OCI-LY1 (cell line): ENCODE data around the gene GLT1D1.

ENCODE experiments used
- H2AFZ ChIP-seq: fragments of 200-600 bp; sonication (generic), shearing (Covaris generic); 2 replicates; pipeline ENCODE4 v1.6.0; 2014; ENCODE audit warnings: antibody characterized with exemption, mild to moderate bottlenecking, low read length
- H3F3A ChIP-seq: fragments of 200-600 bp; sonication (generic), shearing (Covaris generic); 2 replicates; pipeline ENCODE4 v1.6.0; 2014; ENCODE audit warnings: mild to moderate bottlenecking, antibody characterized with exemption, low read length, moderate library complexity; ENCODE audit not compliant: insufficient read depth
- H3K27ac ChIP-seq: fragments of 200-600 bp; sonication (generic); 2 replicates; pipeline ENCODE4 v1.5.1; 2014; ENCODE audit warnings: low read length, mixed run types, mild to moderate bottlenecking, low read depth; ENCODE audit not compliant: poor library complexity, severe bottlenecking
- H3K27me3 ChIP-seq: fragments of 200-600 bp; sonication (generic); 2 replicates; pipeline ENCODE4 v1.6.0; 2014; ENCODE audit warnings: antibody characterized with exemption, mild to moderate bottlenecking, low read length, moderate library complexity; ENCODE audit not compliant: insufficient read depth
- H3K36me3 ChIP-seq: fragments of 200-600 bp; sonication (generic); 2 replicates; pipeline ENCODE4 v1.6.1; 2014; ENCODE audit warnings: mild to moderate bottlenecking, antibody characterized with exemption, low read length, moderate library complexity, mixed read lengths; ENCODE audit not compliant: insufficient read depth
- H3K4me1 ChIP-seq: fragments of 200-600 bp; sonication (generic); 2 replicates; pipeline ENCODE4 v1.5.1; 2014; ENCODE audit warnings: mild to moderate bottlenecking, low read length, moderate library complexity; ENCODE audit not compliant: insufficient read depth, severe bottlenecking
- H3K4me2 ChIP-seq: fragments of 200-600 bp; sonication (generic), shearing (Covaris generic); 2 replicates; pipeline ENCODE4 v1.6.1; 2014; ENCODE audit warnings: low read length
- H3K4me3 ChIP-seq: fragments of 200-600 bp; sonication (generic); 2 replicates; pipeline ENCODE4 v1.5.1; 2014; ENCODE audit warnings: low read length, low read depth, mild to moderate bottlenecking, mixed read lengths; ENCODE audit not compliant: poor library complexity, severe bottlenecking
- H3K79me2 ChIP-seq: fragments of 200-600 bp; shearing (Covaris generic); 2 replicates; pipeline ENCODE4 v1.6.1; 2016; ENCODE audit warnings: mixed run types, low read length, mixed read lengths; ENCODE audit not compliant: insufficient read depth
- H3K9ac ChIP-seq: fragments of 200-600 bp; sonication (generic), shearing (Covaris generic); 2 replicates; pipeline ENCODE4 v1.6.1; 2014; ENCODE audit warnings: mild to moderate bottlenecking, low read length, mixed read lengths
- H3K9me2 ChIP-seq: fragments of 200-600 bp; sonication (generic), shearing (Covaris generic); 2 replicates; pipeline ENCODE4 v1.6.1; 2014; ENCODE audit warnings: low read depth, mild to moderate bottlenecking, low read length, mixed read lengths
- H3K9me3 ChIP-seq: fragments of 200-600 bp; shearing (Covaris generic); 2 replicates; pipeline ENCODE4 v1.6.1; 2014; ENCODE audit warnings: low read length, mixed read lengths
- H4K20me1 ChIP-seq: fragments of 200-600 bp; sonication (generic), shearing (Covaris generic); 2 replicates; pipeline ENCODE4 v1.6.0; 2016; ENCODE audit warnings: mild to moderate bottlenecking, low read length; ENCODE audit not compliant: insufficient read depth
- EZH2 ChIP-seq: fragments of 200-600 bp; sonication (generic), shearing (Covaris generic); IDR thresholded peaks from 2 replicates; pipeline ENCODE4 v1.8.0; 2017; ENCODE audit warnings: borderline replicate concordance, mixed run types, mild to moderate bottlenecking, antibody characterized with exemption, low read length, moderate library complexity, mixed read lengths
- TF ChIP-seq, protein P1 (sequence below): fragments of 200-600 bp; sonication (generic), shearing (Covaris generic); IDR thresholded peaks from 2 replicates; pipeline ENCODE4 v1.5.1; 2017; ENCODE audit warnings: mild to moderate bottlenecking, antibody characterized with exemption, low read length, moderate library complexity, mixed read lengths

GLT1D1 gene

GRCh38 chr12:128938886-128939285 lies 85.6 kb downstream of the GLT1D1 start:
- H4K20me1 ChIP-seq: no peaks in the 10 kb centered on the region
- TF ChIP-seq, protein P1, sequence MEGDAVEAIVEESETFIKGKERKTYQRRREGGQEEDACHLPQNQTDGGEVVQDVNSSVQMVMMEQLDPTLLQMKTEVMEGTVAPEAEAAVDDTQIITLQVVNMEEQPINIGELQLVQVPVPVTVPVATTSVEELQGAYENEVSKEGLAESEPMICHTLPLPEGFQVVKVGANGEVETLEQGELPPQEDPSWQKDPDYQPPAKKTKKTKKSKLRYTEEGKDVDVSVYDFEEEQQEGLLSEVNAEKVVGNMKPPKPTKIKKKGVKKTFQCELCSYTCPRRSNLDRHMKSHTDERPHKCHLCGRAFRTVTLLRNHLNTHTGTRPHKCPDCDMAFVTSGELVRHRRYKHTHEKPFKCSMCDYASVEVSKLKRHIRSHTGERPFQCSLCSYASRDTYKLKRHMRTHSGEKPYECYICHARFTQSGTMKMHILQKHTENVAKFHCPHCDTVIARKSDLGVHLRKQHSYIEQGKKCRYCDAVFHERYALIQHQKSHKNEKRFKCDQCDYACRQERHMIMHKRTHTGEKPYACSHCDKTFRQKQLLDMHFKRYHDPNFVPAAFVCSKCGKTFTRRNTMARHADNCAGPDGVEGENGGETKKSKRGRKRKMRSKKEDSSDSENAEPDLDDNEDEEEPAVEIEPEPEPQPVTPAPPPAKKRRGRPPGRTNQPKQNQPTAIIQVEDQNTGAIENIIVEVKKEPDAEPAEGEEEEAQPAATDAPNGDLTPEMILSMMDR: no peak
- no peak for TF ChIP-seq EZH2
- H2AFZ ChIP-seq: no peak overlapping the region
- no peaks in the 10 kb centered on the region for H3K79me2 ChIP-seq
- H3K4me2 ChIP-seq: no peak overlapping the region
- no peaks in the 10 kb centered on the region for H3F3A ChIP-seq
- H3K4me3 ChIP-seq: no peak overlapping the region
- no peaks in the 10 kb centered on the region for H3K9me3 ChIP-seq
- H3K27me3 ChIP-seq: no peaks in the 10 kb centered on the region
- no peaks in the 10 kb centered on the region for H3K36me3 ChIP-seq
- H3K9ac ChIP-seq: no peak overlapping the region
- no peaks in the 10 kb centered on the region for H3K4me1 ChIP-seq
- H3K27ac ChIP-seq: no peak overlapping the region
- H3K9me2 ChIP-seq: no peaks in the 10 kb centered on the region

DNA sequence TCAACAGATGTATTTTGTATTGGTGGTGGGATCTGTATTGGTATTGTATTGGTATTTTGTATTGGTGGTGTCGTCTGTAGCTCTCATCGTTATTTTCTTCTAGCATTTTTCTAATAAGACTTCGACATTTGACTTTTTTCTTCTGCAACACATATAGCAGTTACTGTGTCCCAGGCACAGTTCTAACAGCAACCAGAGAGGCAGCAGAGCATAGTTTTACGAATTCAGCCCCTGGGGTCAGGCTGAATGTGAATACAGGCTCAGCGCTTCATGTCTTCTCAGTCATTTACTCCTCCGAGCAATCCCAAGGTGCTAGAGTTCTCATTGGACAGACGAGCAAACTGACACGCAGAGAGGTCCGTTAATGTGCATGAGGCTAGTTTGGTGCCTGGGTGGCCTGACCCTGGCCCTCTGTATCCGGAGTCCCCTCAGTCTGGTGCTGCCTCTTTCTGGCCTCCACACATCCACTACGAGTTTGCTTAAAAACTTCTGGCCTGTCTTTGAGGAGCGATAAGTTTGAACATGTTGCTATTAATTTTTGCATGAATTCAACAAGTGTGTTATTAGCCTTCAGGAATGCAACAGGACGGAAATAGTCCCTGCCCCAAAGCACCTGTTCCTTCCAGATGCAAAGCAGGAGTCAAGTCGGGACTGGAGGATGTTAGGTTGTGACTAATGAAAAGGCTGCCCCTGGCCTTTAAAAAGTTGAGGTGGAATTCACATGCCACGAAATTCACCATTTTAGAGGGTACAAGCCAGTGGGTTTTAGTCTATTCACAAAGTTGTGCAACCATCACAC lies 87.0 kb downstream of the GLT1D1 start:
- Histone ChIP-seq H3K4me3 (no peak overlapping the region), H3F3A (no peaks in the 10 kb centered on the region), H3K4me2 (no peak overlapping the region), H3K36me3 (no peaks in the 10 kb centered on the region), H4K20me1 (no peaks in the 10 kb centered on the region), H3K9me2 (no peaks in the 10 kb centered on the region), H3K79me2 (no peaks in the 10 kb centered on the region), H3K9me3 (no peaks in the 10 kb centered on the region), H3K27ac (no peak overlapping the region), H3K9ac (no peak overlapping the region), H3K4me1 (no peaks in the 10 kb centered on the region), H2AFZ (no peak overlapping the region), H3K27me3 (no peaks in the 10 kb centered on the region)
- TF ChIP-seq, protein P1: no peak
- no peak for TF ChIP-seq EZH2

DNA sequence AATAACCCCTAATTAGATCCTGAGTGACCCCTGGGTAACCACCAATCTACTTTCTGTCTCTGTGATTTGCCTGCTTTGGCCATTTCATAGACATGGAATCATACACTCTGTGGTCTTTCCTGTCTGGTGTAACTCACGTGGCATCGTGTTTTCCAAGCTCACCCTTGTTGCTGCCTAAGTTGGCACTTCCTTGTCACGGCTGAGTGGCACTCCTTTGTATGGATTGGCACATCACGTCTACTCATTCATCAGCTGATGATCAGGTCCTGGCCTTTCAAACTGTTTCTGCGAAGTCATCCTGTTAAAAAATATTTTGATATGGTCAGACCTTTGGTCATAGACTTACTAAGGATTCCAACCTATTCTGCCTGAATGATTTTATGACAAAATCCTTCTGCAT lies 87.7 kb downstream of the GLT1D1 start:
- H3K27ac ChIP-seq: no peak overlapping the region
- H3K9ac ChIP-seq: no peak overlapping the region
- no peak overlapping the region for H3K4me2 ChIP-seq
- H3F3A ChIP-seq: no peaks in the 10 kb centered on the region
- no peaks in the 10 kb centered on the region for H3K79me2 ChIP-seq
- TF ChIP-seq, protein P1: no peak
- no peak for TF ChIP-seq EZH2
- no peak overlapping the region for H2AFZ ChIP-seq
- H3K4me3 ChIP-seq: no peak overlapping the region
- H3K36me3 ChIP-seq: no peaks in the 10 kb centered on the region
- no peaks in the 10 kb centered on the region for H3K9me2 ChIP-seq
- no peaks in the 10 kb centered on the region for H3K4me1 ChIP-seq
- H3K27me3 ChIP-seq: no peaks in the 10 kb centered on the region
- no peaks in the 10 kb centered on the region for H4K20me1 ChIP-seq
- H3K9me3 ChIP-seq: no peaks in the 10 kb centered on the region
